H9 (cell line): ENCODE results near the gene SLC19A1. TPM values are rescaled to one million over a fixed set of nuclear protein-coding genes. Genes with fewer than 3 reads are reported as not detected.

Source experiments
- DNase-seq: peaks from one replicate; pipeline ENCODE4 v3.0.0-alpha.2; 2017
- H2AFZ ChIP-seq: one replicate; pipeline ENCODE4 v1.6.1; 2013; ENCODE audit warnings: mild to moderate bottlenecking, low read length, control low read depth, moderate library complexity
- H2AK5ac ChIP-seq: 2 replicates; pipeline ENCODE4 v1.6.1; 2013; ENCODE audit warnings: low read length, control low read depth, mixed read lengths; ENCODE audit not compliant: insufficient read length
- H2BK120ac ChIP-seq: one replicate; pipeline ENCODE4 v1.6.1; 2013; ENCODE audit warnings: low read depth, mild to moderate bottlenecking, low read length, control low read depth, inconsistent platforms; ENCODE audit not compliant: poor library complexity, severe bottlenecking
- H2BK12ac ChIP-seq: 2 replicates; pipeline ENCODE4 v1.6.1; 2013; ENCODE audit warnings: low read length, control low read depth, mixed read lengths, low read depth; ENCODE audit not compliant: insufficient read length
- H2BK15ac ChIP-seq: 2 replicates; pipeline ENCODE4 v1.6.1; 2013; ENCODE audit warnings: low read depth, low read length, control low read depth
- H2BK20ac ChIP-seq: one replicate; pipeline ENCODE4 v1.6.1; 2013; ENCODE audit warnings: low read depth, mild to moderate bottlenecking, low read length, control low read depth, inconsistent platforms; ENCODE audit not compliant: poor library complexity, severe bottlenecking
- H2BK5ac ChIP-seq: 2 replicates; pipeline ENCODE4 v1.6.1; 2013; ENCODE audit warnings: low read length, control low read depth, mixed read lengths; ENCODE audit not compliant: insufficient read length
- H3K14ac ChIP-seq: 2 replicates; pipeline ENCODE4 v1.6.1; 2013; ENCODE audit warnings: low read length, control low read depth; ENCODE audit not compliant: insufficient read depth
- H3K18ac ChIP-seq: 2 replicates; pipeline ENCODE4 v1.6.1; 2013; ENCODE audit warnings: low read depth, mild to moderate bottlenecking, mixed read lengths, low read length, control low read depth; ENCODE audit not compliant: insufficient read length
- H3K23ac ChIP-seq: 2 replicates; pipeline ENCODE4 v1.6.1; 2013; ENCODE audit warnings: low read length, control low read depth, mixed read lengths, low read depth; ENCODE audit not compliant: insufficient read length
- H3K23me2 ChIP-seq: 2 replicates; pipeline ENCODE4 v1.6.1; 2013; ENCODE audit warnings: low read depth, mild to moderate bottlenecking, mixed read lengths, low read length, control low read depth; ENCODE audit not compliant: insufficient read length, poor library complexity, severe bottlenecking
- H3K27ac ChIP-seq: 2 replicates; pipeline ENCODE4 v1.5.1; 2013; ENCODE audit warnings: low read length, control low read depth, mixed read lengths, low read depth; ENCODE audit not compliant: insufficient read length
- H3K27me3 ChIP-seq: 2 replicates; pipeline ENCODE4 v1.6.1; 2013; ENCODE audit warnings: low read length, control low read depth, inconsistent platforms; ENCODE audit not compliant: insufficient read depth
- H3K4ac ChIP-seq: 2 replicates; pipeline ENCODE4 v1.6.1; 2013; ENCODE audit warnings: low read depth, mild to moderate bottlenecking, control low read depth, inconsistent platforms, low read length, moderate library complexity
- H3K4me1 ChIP-seq: 2 replicates; pipeline ENCODE4 v1.6.1; 2013; ENCODE audit warnings: low read length, control low read depth, inconsistent platforms; ENCODE audit not compliant: insufficient read depth
- H3K4me2 ChIP-seq: 2 replicates; pipeline ENCODE4 v1.6.1; 2013; ENCODE audit warnings: low read length, control low read depth, mixed read lengths; ENCODE audit not compliant: insufficient read length, insufficient read depth
- H3K56ac ChIP-seq: 2 replicates; pipeline ENCODE4 v1.6.1; 2013; ENCODE audit warnings: low read depth, mild to moderate bottlenecking, mixed read lengths, low read length, control low read depth; ENCODE audit not compliant: insufficient read length
- H3K79me1 ChIP-seq: 2 replicates; pipeline ENCODE4 v1.6.1; 2013; ENCODE audit warnings: low read depth, mild to moderate bottlenecking, moderate library complexity, low read length, control low read depth, inconsistent platforms; ENCODE audit not compliant: insufficient read depth, poor library complexity, severe bottlenecking
- H3K79me2 ChIP-seq: 2 replicates; pipeline ENCODE4 v1.6.1; 2013; ENCODE audit warnings: low read length, control low read depth, inconsistent platforms; ENCODE audit not compliant: insufficient read depth
- H3K9ac ChIP-seq: 2 replicates; pipeline ENCODE4 v1.6.1; 2013; ENCODE audit warnings: low read length, control low read depth, mixed read lengths; ENCODE audit not compliant: insufficient read length; ENCODE audit errors: extremely low read depth
- H3K9me3 ChIP-seq: one replicate; pipeline ENCODE4 v1.6.1; 2013; ENCODE audit warnings: low read depth, low read length, inconsistent platforms; ENCODE audit not compliant: control insufficient read depth
- H3T11ph ChIP-seq: one replicate; pipeline ENCODE4 v1.6.1; 2013; ENCODE audit warnings: mild to moderate bottlenecking, low read length, control low read depth, inconsistent platforms
- H4K20me1 ChIP-seq: one replicate; pipeline ENCODE4 v1.6.1; 2013; ENCODE audit not compliant: control insufficient read depth, insufficient read length, insufficient read depth
- H4K5ac ChIP-seq: 2 replicates; pipeline ENCODE4 v1.6.1; 2013; ENCODE audit warnings: low read depth, mild to moderate bottlenecking, mixed read lengths, low read length, control low read depth; ENCODE audit not compliant: insufficient read length
- H4K8ac ChIP-seq: replicated peaks from 2 replicates; pipeline ENCODE4 v1.6.1; 2013; ENCODE audit warnings: low read length, control low read depth, mixed read lengths, low read depth; ENCODE audit not compliant: insufficient read length
- H4K91ac ChIP-seq: 2 replicates; pipeline ENCODE4 v1.6.1; 2013; ENCODE audit warnings: low read depth, mild to moderate bottlenecking, moderate library complexity, mixed read lengths, low read length, control low read depth; ENCODE audit not compliant: insufficient read length
- H3K27ac Mint-ChIP-seq, 3 experiments: 2 replicates in 2 of 3; 3 replicates in 1 of 3; pipeline ENCODE4 v1.8.0; 2020 to 2021; ENCODE audit warnings: mixed read lengths in 3 of 3, mild to moderate bottlenecking in 1 of 3, moderate library complexity in 1 of 3
- H3K27me3 Mint-ChIP-seq: 2 replicates; pipeline ENCODE4 v1.8.0; 2021; ENCODE audit warnings: low read depth, mild to moderate bottlenecking, moderate library complexity, mixed read lengths
- H3K36me3 Mint-ChIP-seq, 3 experiments: 2 replicates in 2 of 3; 3 replicates in 1 of 3; pipeline ENCODE4 v1.8.0; 2020 to 2021; ENCODE audit warnings: low read depth in 3 of 3, mixed read lengths in 3 of 3; ENCODE audit not compliant: insufficient read depth in 1 of 3
- H3K4me1 Mint-ChIP-seq, 2 experiments: 2 replicates each; pipeline ENCODE4 v1.8.0; 2020; ENCODE audit warnings: mixed read lengths in 2 of 2
- H3K4me3 Mint-ChIP-seq, 2 experiments: 2 replicates in 1 of 2; 3 replicates in 1 of 2; pipeline ENCODE4 v1.8.0; 2020 to 2021; ENCODE audit warnings: mild to moderate bottlenecking in 2 of 2, mixed read lengths in 2 of 2, moderate library complexity in 1 of 2
- H3K9me3 Mint-ChIP-seq, 2 experiments: 2 replicates in 1 of 2; 3 replicates in 1 of 2; pipeline ENCODE4 v1.8.0; 2020; ENCODE audit warnings: mild to moderate bottlenecking in 2 of 2, mixed read lengths in 2 of 2, moderate library complexity in 1 of 2
- WGBS: extraction: QIAGEN DNeasy Blood & Tissue Kit; methylation state at CpG from one replicate; pipeline ENCODE4 v1.1.7; 2013; ENCODE audit warnings: missing lambda C conversion rate, low lambda C conversion rate, mixed read lengths; ENCODE audit not compliant: insufficient read length; ENCODE audit errors: extremely low coverage; 5-methylcytosine and 5-hydroxymethylcytosine counted together
- total RNA-seq: library from RNA; stranded (reverse); gene quantifications from 2 replicates; pipeline ENCODE4 v1.2.1, GENCODE V29; 2021
- TF ChIP-seq, protein P1 (sequence below): fragments of 200-600 bp; sonication (generic); conservative IDR thresholded peaks from 3 replicates; pipeline ENCODE4 v1.8.0; 2021; ENCODE audit warnings: antibody characterized with exemption, mild to moderate bottlenecking

Gene SLC19A1
- total RNA-seq, 1 experiment from 2014 or later = 32.4 TPM

GRCh38 chr21:45590726-45591618 lies 48.7 kb upstream of the SLC19A1 start:
- Histone ChIP-seq H3K14ac (no peak overlapping the region), H3K23ac (no peak overlapping the region), H2BK15ac (no peak overlapping the region), H4K20me1 (no peaks in the 10 kb centered on the region), H3K79me1 (no peaks in the 10 kb centered on the region), H3K4me2 (peak overlapping the region; percentile 7), H3K18ac (no peak overlapping the region), H2BK5ac (no peak overlapping the region), H3K27me3 (no peaks in the 10 kb centered on the region), H3K4ac (no peak overlapping the region), H3T11ph (no peak overlapping the region), H2BK120ac (no peak overlapping the region), H4K91ac (no peak overlapping the region), H3K23me2 (peaks cover 6% of the 10 kb centered on the region), H3K9me3 (peaks cover 19% of the 10 kb centered on the region), H2BK12ac (no peak overlapping the region), H3K79me2 (no peaks in the 10 kb centered on the region), H2AFZ (no peak overlapping the region), H4K5ac (no peak overlapping the region), H3K56ac (no peak overlapping the region), H3K27ac (no peak overlapping the region), H3K4me1 (no peaks in the 10 kb centered on the region), H2BK20ac (no peak overlapping the region), H4K8ac (no peak overlapping the region), H3K9ac (no peak overlapping the region), H2AK5ac (no peak overlapping the region)
- H3K36me3 Mint-ChIP-seq = peaks cover 2 to 23% (median 18%) of the 10 kb centered on the region in 3 experiments; a peak in 5 of 7 replicates
- no peak overlapping the region for H3K27ac Mint-ChIP-seq
- H3K9me3 Mint-ChIP-seq = peaks cover 18 to 32% of the 10 kb centered on the region in 2 experiments
- DNase-seq = peak; percentile 47
- peaks cover 43% of the 10 kb centered on the region for H3K27me3 Mint-ChIP-seq
- WGBS = no CpG with 5 or more reads among the region's 53 CpGs
- TF ChIP-seq, protein P1, sequence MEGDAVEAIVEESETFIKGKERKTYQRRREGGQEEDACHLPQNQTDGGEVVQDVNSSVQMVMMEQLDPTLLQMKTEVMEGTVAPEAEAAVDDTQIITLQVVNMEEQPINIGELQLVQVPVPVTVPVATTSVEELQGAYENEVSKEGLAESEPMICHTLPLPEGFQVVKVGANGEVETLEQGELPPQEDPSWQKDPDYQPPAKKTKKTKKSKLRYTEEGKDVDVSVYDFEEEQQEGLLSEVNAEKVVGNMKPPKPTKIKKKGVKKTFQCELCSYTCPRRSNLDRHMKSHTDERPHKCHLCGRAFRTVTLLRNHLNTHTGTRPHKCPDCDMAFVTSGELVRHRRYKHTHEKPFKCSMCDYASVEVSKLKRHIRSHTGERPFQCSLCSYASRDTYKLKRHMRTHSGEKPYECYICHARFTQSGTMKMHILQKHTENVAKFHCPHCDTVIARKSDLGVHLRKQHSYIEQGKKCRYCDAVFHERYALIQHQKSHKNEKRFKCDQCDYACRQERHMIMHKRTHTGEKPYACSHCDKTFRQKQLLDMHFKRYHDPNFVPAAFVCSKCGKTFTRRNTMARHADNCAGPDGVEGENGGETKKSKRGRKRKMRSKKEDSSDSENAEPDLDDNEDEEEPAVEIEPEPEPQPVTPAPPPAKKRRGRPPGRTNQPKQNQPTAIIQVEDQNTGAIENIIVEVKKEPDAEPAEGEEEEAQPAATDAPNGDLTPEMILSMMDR = no peak
- no peak overlapping the region for H3K4me3 Mint-ChIP-seq
- H3K4me1 Mint-ChIP-seq = no peaks in the 10 kb centered on the region
